ENCODE results near the gene FAM20A. TPM values are rescaled to one million over a fixed set of nuclear protein-coding genes. Genes with fewer than 3 reads are reported as not detected.

The FAM20A gene
- total RNA-seq, 1 donor, result 0.27 TPM

- DNase-seq (ENCODE audit: low read depth in 2 of 3, low spot score in 2 of 3), result no peak
These were observed 10.4 kb upstream of the FAM20A start for GRCh38 chr17:68611353-68612208.

- DNase-seq (ENCODE audit: low read depth in 2 of 3, low spot score in 2 of 3), result no peak
These were observed 9.4 kb upstream of the FAM20A start for GRCh38 chr17:68610554-68610953.

GRCh38 chr17:68608515-68609130, 7.5 kb upstream of the FAM20A start:
- DNase-seq (ENCODE audit: low read depth in 2 of 3, low spot score in 2 of 3), result no peak

DNA sequence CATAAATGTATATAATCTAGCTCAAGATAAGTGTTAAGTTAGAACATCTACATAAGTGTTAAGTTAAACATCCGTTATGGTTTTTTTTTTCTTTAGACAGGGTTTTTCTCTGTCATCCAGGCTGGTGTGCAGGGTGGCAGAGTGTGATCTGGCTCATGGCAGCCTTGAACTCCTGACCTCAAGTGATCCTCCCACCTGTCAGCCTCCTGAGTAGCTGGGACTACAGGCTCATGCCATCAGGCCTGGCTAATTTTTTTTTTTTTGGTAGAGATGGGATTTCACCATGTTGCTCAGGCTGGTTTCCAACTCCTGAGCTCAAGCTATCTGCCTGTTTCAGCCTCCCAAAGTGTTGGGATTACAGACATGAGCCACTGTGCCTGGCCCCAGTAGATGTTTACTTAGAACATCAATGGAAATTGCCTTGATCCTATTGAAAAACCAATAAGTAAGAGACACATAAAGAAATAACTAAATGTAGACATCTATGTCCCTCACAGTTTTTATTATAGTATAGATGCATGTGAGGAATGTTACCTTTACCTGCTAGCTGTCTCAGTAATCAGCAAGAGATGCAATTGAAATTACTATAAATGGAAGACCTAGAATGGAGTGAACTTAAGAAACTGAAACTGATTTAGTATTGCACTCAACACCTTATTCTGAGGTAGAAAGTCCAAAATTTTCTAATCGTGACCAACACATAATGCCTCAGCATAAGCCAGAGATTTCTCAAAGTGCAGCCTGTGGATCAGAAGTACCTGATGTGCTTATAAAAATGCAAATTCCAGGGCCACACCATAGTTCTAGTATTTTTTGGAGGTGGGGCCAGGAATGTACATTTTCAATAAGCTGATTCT, 5.5 kb upstream of the FAM20A start:
- no peak for DNase-seq (ENCODE audit: low read depth in 2 of 3, low spot score in 2 of 3)

GRCh38 chr17:68605914-68606313, 4.7 kb upstream of the FAM20A start:
- DNase-seq (ENCODE audit: low read depth in 2 of 3, low spot score in 2 of 3), result no peak

- no peak for DNase-seq (ENCODE audit: low read depth in 2 of 3, low spot score in 2 of 3)
These were observed 2.5 kb upstream of the FAM20A start for GRCh38 chr17:68603656-68604055.

DNA sequence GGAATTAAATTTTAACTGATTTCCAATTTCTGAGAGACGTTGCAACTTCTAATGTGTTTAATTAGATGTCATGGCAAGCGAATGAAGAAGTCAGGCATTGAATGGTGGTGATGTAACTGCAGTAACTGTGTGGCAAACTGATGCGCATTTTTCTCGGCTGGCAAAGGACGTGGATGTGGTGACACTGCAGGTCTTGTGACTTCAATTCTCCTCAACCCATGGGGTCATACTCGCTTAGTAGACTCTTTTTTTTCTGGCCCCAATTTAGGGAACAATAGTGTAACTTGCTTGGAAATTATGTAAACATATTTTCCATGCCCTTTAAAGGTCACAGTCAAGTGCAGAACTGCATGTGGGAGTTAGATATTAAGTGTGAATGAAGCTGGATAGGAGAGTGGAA, 1.9 kb upstream of the FAM20A start:
- no peak for DNase-seq (ENCODE audit: low read depth in 2 of 3, low spot score in 2 of 3)

DNA sequence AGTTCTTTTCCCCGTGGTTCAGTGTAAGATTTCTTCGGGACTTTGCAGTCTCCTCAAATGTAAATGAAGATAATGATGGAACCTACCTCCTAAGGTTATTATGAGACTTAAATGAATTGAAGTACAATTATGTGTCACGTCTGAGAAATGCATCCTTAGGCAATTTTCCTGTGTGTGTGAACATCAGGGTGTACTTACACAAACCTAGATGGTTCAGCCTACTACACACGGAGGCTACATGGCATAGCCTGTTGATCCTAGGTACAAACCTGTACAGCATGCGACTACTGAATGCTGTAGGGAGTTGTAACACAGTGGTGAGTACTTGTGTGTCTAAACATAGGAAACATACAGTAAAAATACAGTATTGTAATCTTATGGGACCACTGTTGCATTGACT, 1.1 kb upstream of the FAM20A start:
- no peak for DNase-seq (ENCODE audit: low read depth in 2 of 3, low spot score in 2 of 3)

DNA sequence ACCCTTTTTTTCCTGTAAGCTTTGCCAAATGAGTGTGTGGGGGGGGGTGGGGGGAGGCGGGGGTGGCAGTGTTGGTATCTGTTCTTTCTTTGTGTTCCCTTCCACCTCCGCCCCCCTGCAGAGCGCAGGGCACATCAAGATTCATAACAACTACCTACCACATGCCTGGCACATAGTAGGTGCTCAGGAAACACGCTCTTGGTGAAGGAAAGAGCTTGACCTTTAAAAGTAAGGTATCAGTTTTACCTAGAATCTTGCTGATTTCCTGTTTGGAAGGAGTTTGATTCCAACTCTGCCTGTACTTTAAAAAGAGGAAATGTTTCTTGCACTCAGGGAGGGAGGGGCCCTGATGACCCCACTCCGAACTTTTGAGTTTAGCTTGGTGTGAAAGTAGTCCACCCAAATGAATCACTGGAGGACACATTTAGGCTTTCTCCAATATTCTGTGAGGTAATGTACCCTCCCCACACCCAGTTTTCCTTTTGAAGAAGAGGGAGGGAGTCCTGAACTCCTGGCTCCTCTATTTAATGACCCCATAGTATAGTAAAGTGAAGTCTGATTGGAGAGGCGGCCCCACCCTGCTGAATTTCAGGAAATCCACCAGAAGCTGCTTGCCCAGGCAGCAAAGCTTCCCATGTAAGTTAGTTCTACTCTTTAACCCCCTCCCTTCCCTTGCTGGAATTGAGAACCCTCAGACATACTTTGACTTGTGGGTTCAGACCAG, 560 bp upstream of the FAM20A start:
- peak in 1 of 3 donors; percentile 22 for DNase-seq (ENCODE audit: low read depth in 2 of 3, low spot score in 2 of 3)

- DNase-seq (ENCODE audit: low read depth in 2 of 3, low spot score in 2 of 3), result peak in 1 of 3 donors; percentile 38
These were observed 868 bp downstream of the FAM20A start for GRCh38 chr17:68600067-68600930.

DNA sequence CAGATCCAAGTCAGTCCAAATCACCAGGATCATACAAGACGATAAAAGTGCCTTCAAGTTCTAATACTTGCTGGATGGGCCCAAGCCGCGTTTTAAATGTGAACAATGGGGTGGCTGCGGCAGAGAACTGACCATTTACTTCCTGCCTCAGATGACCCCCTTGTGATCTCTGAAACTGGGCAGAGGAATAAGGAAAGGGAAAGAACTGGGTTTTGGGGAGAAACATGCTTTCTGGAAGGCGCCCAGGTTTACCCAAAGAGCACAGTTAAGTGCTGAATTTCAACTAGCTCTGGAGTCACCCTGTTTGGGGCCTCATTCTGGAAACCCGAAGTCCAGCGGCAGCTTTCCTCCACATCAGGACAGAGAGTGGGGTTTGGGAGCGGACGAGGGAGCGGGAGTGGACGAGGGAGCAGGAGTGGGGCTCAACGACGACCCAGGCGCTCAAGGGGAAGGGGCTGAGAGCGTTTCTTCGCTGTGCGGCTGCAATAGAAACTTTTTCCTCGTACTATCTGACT, 1.6 kb downstream of the FAM20A start:
- DNase-seq (ENCODE audit: low read depth in 2 of 3, low spot score in 2 of 3), result no peak

DNA sequence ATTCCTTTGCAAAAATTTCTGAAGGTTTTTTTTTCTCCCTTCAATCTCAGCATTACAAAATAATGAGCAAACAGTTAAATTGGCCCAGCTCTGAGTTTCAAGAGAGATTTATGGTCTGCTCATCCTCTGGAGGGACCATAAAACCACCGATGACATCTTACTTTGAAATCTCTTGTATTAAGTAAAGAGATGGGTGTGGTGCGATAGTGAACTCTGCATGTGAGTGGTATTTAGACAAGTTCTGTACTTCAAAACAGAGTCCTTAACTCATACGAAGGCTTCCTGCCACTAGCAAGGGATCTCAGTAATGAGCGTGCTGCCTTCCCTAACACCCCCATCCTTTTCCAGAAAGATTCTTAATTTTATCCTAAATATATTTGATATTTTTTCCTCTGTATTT, 2.1 kb downstream of the FAM20A start:
- DNase-seq (ENCODE audit: low read depth in 2 of 3, low spot score in 2 of 3), result no peak

DNA sequence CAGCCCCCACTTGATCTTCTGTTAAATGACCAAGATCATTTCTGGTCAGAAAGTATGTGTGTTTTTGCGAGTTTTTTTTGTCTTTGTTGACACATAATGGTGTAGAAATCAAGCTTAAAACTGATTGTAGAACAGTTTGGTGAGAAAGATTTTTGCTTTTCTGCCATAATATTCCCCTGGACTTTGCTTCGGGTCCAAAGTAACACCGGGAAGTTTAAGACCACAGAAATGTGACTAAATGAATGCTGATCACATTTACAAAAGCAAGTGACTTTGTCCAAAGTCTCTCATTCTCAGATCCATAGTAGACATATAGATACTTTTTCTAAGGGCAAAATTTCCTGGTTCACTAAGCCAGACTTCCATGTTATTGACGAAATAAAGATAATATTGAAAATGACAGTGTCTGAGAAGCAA, 2.6 kb downstream of the FAM20A start:
- no peak for DNase-seq (ENCODE audit: low read depth in 2 of 3, low spot score in 2 of 3)

GRCh38 chr17:68598074-68598473, 3.1 kb downstream of the FAM20A start:
- DNase-seq (ENCODE audit: low read depth in 2 of 3, low spot score in 2 of 3), result no peak

DNA sequence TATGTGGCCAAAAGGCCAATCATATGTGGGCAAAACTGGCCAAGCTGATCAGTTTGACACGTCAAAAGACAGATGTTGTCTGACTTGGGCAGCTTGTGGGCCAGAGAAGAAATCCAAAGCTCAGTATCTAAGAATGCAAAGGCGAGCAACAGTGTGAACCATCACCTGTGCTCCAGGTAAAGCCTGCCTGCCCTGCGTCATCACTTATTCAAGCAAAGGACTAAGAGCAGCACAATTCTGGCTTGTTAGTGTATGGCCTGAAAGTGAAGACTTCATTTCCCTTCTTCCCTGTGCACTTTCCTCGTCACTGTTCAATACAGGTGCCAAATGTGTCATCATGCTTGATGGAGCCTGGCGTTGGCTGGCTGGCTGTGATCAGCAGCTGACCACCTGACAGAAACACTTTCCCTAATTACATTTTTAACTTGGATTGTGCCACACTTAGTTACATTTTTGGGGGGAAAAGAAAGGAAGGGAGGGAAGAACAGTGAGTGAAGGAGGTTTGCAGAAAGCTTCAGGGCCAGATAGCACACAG, 4.7 kb downstream of the FAM20A start:
- no peak for DNase-seq (ENCODE audit: low read depth in 2 of 3, low spot score in 2 of 3)

DNA sequence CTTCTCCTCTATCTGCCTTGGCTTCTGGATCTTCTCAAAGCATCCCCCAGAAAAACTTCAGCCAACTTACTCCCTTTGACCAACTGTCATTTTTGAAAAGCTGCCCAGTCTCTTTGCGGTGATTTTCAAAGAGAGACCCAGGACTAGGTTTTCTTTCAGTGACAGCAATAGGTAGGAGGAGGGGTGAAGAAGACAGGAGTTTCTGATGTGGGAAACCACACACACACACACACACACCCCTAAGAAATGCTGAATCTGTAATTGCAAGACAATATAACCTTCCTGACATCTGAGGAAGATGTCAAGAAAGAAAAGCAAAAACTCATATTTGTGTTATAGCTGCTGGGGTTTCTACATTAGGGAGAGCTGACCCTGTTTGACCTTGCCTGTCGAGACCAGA, 5.2 kb downstream of the FAM20A start:
- DNase-seq (ENCODE audit: low read depth in 2 of 3, low spot score in 2 of 3), result no peak

GRCh38 chr17:68595496-68595895, 5.7 kb downstream of the FAM20A start:
- DNase-seq (ENCODE audit: low read depth in 2 of 3, low spot score in 2 of 3), result no peak

GRCh38 chr17:68594552-68594951, 6.6 kb downstream of the FAM20A start:
- DNase-seq (ENCODE audit: low read depth in 2 of 3, low spot score in 2 of 3), result no peak

Data from hematopoietic multipotent progenitor cell (in vitro differentiated cells).